AG10803 (cell line): ENCODE data around the gene EPHA10.

Experiments
- DNase-seq: peaks from one replicate; pipeline ENCODE4 v3.0.0; 2010; ENCODE audit warnings: low read depth
- H3K4me3 ChIP-seq: 2 replicates; pipeline ENCODE4 v1.5.1; 2011; ENCODE audit warnings: mild to moderate bottlenecking, low read length, control low read depth
- CTCF ChIP-seq: conservative IDR thresholded peaks from 2 replicates; pipeline ENCODE4 v1.5.1; 2011; ENCODE audit warnings: mild to moderate bottlenecking, low read length, control low read depth, inconsistent platforms

The EPHA10 gene

GRCh38 chr1:37807555-37808368, 42.8 kb upstream of the EPHA10 start, which contains the start of the genes C1orf122 and YRDC:
C1orf122 (plus strand) TSS chr1:37807790; CDS start chr1:37808405, 615 bp downstream.
YRDC (minus strand) TSS chr1:37808208; CDS start chr1:37808180, 28 bp downstream.
- TF ChIP-seq CTCF: no peak
- peak within 1 kb of the TSS; percentile 80 for H3K4me3 ChIP-seq
- peak; percentile 91 for DNase-seq

GRCh38 chr1:37807220-37807554, 42.3 kb upstream of the EPHA10 start:
- peak overlapping the region; percentile 80 for H3K4me3 ChIP-seq
- no peak for TF ChIP-seq CTCF
- no peak for DNase-seq

- TF ChIP-seq CTCF: no peak
- DNase-seq: no peak
These were observed 37.5 kb upstream of the EPHA10 start for GRCh38 chr1:37802439-37802838.

GRCh38 chr1:37797750-37798345, 32.9 kb upstream of the EPHA10 start:
- peak; percentile 78 for DNase-seq
- no peak overlapping the region for H3K4me3 ChIP-seq
- TF ChIP-seq CTCF: no peak

More at GRCh38 chr1:37802439-37802838, 37.5 kb upstream of the EPHA10 start:
- H3K4me3 ChIP-seq: no peak overlapping the region

GRCh38 chr1:37795340-37796125, 30.6 kb upstream of the EPHA10 start:
- DNase-seq: peak; percentile 35
- H3K4me3 ChIP-seq: no peak overlapping the region
- no peak for TF ChIP-seq CTCF

- H3K4me3 ChIP-seq: no peak overlapping the region
- no peak for TF ChIP-seq CTCF
- DNase-seq: no peak
These were observed 29.7 kb upstream of the EPHA10 start for GRCh38 chr1:37794372-37795339.
